H1 (cell line): ENCODE measurements around the gene PTPN7. TPM values are rescaled to one million over a fixed set of nuclear protein-coding genes. Genes with fewer than 3 reads are reported as not detected.

ENCODE experiments used
- CTCF ChIA-PET: fragments of 300-600 bp; sonication (Branson Sonifier 250); formaldehyde crosslinking; loops from one replicate; lab custom pipeline; 2021; ENCODE audit not compliant: partially characterized antibody; lab: Charles Lee
- POLR2A ChIA-PET: fragments of 300-600 bp; sonication (Branson Sonifier 250); formaldehyde crosslinking; loops from one replicate; lab custom pipeline; 2021; ENCODE audit warnings: inconsistent platforms; ENCODE audit not compliant: partially characterized antibody; lab: Charles Lee
- DNase-seq, 2 experiments: peaks; one replicate each; pipeline versions ENCODE4 v3.0.0 to v3.0.0-alpha.2; 2010 to 2022; ENCODE audit warnings: low spot score in 2 of 2, low read depth in 1 of 2, mixed read lengths in 1 of 2
- FAIRE-seq: peaks from 2 replicates; lab custom pipeline; 2011; peaks lifted over from hg19 to GRCh38; lab: Jason Lieb, UNC
- H2AFZ ChIP-seq: 2 replicates; pipeline ENCODE4 v1.8.1; 2012; ENCODE audit warnings: low read length, inconsistent platforms
- H2AK5ac ChIP-seq: 2 replicates; pipeline ENCODE4 v1.6.1; 2013; ENCODE audit warnings: low read depth, low read length
- H2BK120ac ChIP-seq: replicated peaks from 2 replicates; pipeline ENCODE3; 2013; ENCODE audit warnings: low read depth, low read length, inconsistent platforms
- H2BK12ac ChIP-seq: 2 replicates; pipeline ENCODE4 v1.6.1; 2013; ENCODE audit warnings: low read depth, low read length
- H2BK15ac ChIP-seq: 2 replicates; pipeline ENCODE4 v1.6.1; 2013; ENCODE audit warnings: low read length
- H2BK20ac ChIP-seq: 2 replicates; pipeline ENCODE4 v1.6.1; 2013; ENCODE audit warnings: low read length
- H2BK5ac ChIP-seq: 2 replicates; pipeline ENCODE4 v1.6.1; 2013; ENCODE audit warnings: low read depth, low read length
- H3K14ac ChIP-seq: 2 replicates; pipeline ENCODE4 v1.6.1; 2013; ENCODE audit warnings: inconsistent platforms; ENCODE audit not compliant: insufficient read length
- H3K18ac ChIP-seq: 2 replicates; pipeline ENCODE4 v1.6.1; 2013; ENCODE audit warnings: low read length; ENCODE audit errors: extremely low read depth
- H3K23ac ChIP-seq: 2 replicates; pipeline ENCODE4 v1.6.1; 2013; ENCODE audit warnings: inconsistent platforms; ENCODE audit not compliant: insufficient read length
- H3K23me2 ChIP-seq: 2 replicates; pipeline ENCODE4 v1.6.1; 2013; ENCODE audit warnings: low read depth, low read length
- H3K27ac ChIP-seq: 2 replicates; pipeline ENCODE4 v1.6.1; 2011; ENCODE audit warnings: low read depth, low read length, inconsistent platforms
- H3K27me3 ChIP-seq, 4 experiments: replicated peaks in 1 of 4; 1 replicate in 1 of 4; 2 replicates in 3 of 4; pipeline versions ENCODE4 v1.6.1 to v1.8.1; 2011 to 2013; ENCODE audit warnings: low read length in 3 of 4, mild to moderate bottlenecking in 3 of 4, inconsistent platforms in 2 of 4, mixed read lengths in 2 of 4, moderate library complexity in 1 of 4; ENCODE audit not compliant: control insufficient read depth in 3 of 4, insufficient read depth in 3 of 4; ENCODE audit errors: extremely low read depth in 1 of 4
- H3K36me3 ChIP-seq, 4 experiments: 2 replicates each; pipeline versions ENCODE4 v1.6.1 to v1.8.1; 2011 to 2013; ENCODE audit warnings: mild to moderate bottlenecking in 4 of 4, low read length in 3 of 4, moderate library complexity in 2 of 4, control low read depth in 1 of 4, inconsistent platforms in 1 of 4; ENCODE audit not compliant: insufficient read depth in 4 of 4, control insufficient read depth in 2 of 4
- H3K4ac ChIP-seq: replicated peaks from 2 replicates; pipeline ENCODE3; 2013; ENCODE audit warnings: low read length, low read depth, mixed read lengths, inconsistent platforms; ENCODE audit not compliant: insufficient read length
- H3K4me1 ChIP-seq, 4 experiments: replicated peaks in 1 of 4; 1 replicate in 1 of 4; 2 replicates in 3 of 4; pipeline versions ENCODE4 v1.6.1 to v1.8.1; 2011 to 2013; ENCODE audit warnings: low read length in 3 of 4, inconsistent platforms in 2 of 4, mixed read lengths in 1 of 4; ENCODE audit not compliant: insufficient read depth in 4 of 4, control insufficient read depth in 3 of 4
- H3K4me2 ChIP-seq, 2 experiments: 2 replicates each; pipeline versions ENCODE4 v1.6.1 to v1.8.1; 2011 to 2013; ENCODE audit warnings: low read depth in 2 of 2, low read length in 2 of 2, control low read depth in 1 of 2, inconsistent platforms in 1 of 2, mild to moderate bottlenecking in 1 of 2; ENCODE audit not compliant: insufficient read depth in 1 of 2
- H3K4me3 ChIP-seq, 4 experiments: fragments of 200-600, 300-600 bp in 1 of 4; sonication (generic), shearing (Covaris generic), sonication (Bioruptor Twin) in 1 of 4; 2 replicates each; pipeline versions ENCODE4 v1.5.1 to v1.8.1; 2011 to 2016; ENCODE audit warnings: low read length in 4 of 4, low read depth in 3 of 4, control low read depth in 2 of 4, inconsistent platforms in 2 of 4, mild to moderate bottlenecking in 2 of 4, mixed read lengths in 1 of 4, moderate library complexity in 1 of 4; ENCODE audit not compliant: insufficient read depth in 2 of 4; ENCODE audit errors: extremely low read depth in 1 of 4
- H3K56ac ChIP-seq: replicated peaks from 2 replicates; pipeline ENCODE3; 2013; ENCODE audit warnings: low read depth, mild to moderate bottlenecking, mixed read lengths, low read length, inconsistent platforms; ENCODE audit not compliant: insufficient read length
- H3K79me1 ChIP-seq: 2 replicates; pipeline ENCODE4 v1.6.1; 2013; ENCODE audit warnings: low read depth, low read length, control low read depth
- H3K79me2 ChIP-seq, 2 experiments: 2 replicates each; pipeline versions ENCODE4 v1.6.1 to v1.8.1; 2012 to 2013; ENCODE audit warnings: low read length in 2 of 2, mild to moderate bottlenecking in 2 of 2, inconsistent platforms in 1 of 2; ENCODE audit not compliant: insufficient read depth in 2 of 2, control insufficient read depth in 1 of 2
- H3K9ac ChIP-seq, 4 experiments: replicated peaks in 1 of 4; 1 replicate in 1 of 4; 2 replicates in 3 of 4; pipeline versions ENCODE4 v1.6.1 to v1.8.1; 2011 to 2013; ENCODE audit warnings: low read depth in 3 of 4, low read length in 3 of 4, control low read depth in 2 of 4, mild to moderate bottlenecking in 2 of 4, moderate library complexity in 2 of 4, inconsistent platforms in 1 of 4; ENCODE audit errors: extremely low read depth in 1 of 4
- H3K9me3 ChIP-seq, 2 experiments: 2 replicates each; pipeline versions ENCODE4 v1.6.1 to v1.8.1; 2012 to 2013; ENCODE audit warnings: mild to moderate bottlenecking in 2 of 2, moderate library complexity in 2 of 2, control low read depth in 1 of 2, inconsistent platforms in 1 of 2, low read depth in 1 of 2, low read length in 1 of 2, mixed read lengths in 1 of 2; ENCODE audit not compliant: insufficient read depth in 2 of 2
- H4K20me1 ChIP-seq, 2 experiments: replicated peaks in 1 of 2; 2 replicates each; pipeline versions ENCODE3 to v1.8.1; 2011 to 2013; ENCODE audit warnings: inconsistent platforms in 2 of 2, low read length in 2 of 2, mild to moderate bottlenecking in 1 of 2; ENCODE audit not compliant: insufficient read depth in 2 of 2, control insufficient read depth in 1 of 2
- H4K5ac ChIP-seq: 2 replicates; pipeline ENCODE4 v1.6.1; 2013; ENCODE audit warnings: low read length, low read depth, mixed read lengths, inconsistent platforms; ENCODE audit not compliant: insufficient read length
- H4K8ac ChIP-seq: 2 replicates; pipeline ENCODE4 v1.8.0; 2013; ENCODE audit warnings: mild to moderate bottlenecking, moderate library complexity, low read length, inconsistent platforms; ENCODE audit not compliant: insufficient read depth; ENCODE audit errors: extremely low read depth
- H4K91ac ChIP-seq: replicated peaks from 2 replicates; pipeline ENCODE3; 2013; ENCODE audit warnings: low read length, mixed read lengths, inconsistent platforms; ENCODE audit not compliant: insufficient read length
- ATF3 ChIP-seq: IDR thresholded peaks from 2 replicates; pipeline ENCODE4 v1.6.1; 2011; ENCODE audit warnings: low read depth, mild to moderate bottlenecking, low read length; ENCODE audit not compliant: insufficient read depth
- BRCA1 ChIP-seq: IDR thresholded peaks from 2 replicates; pipeline ENCODE4 v1.6.1; 2012; ENCODE audit warnings: low read depth, low read length, improper control_type of control experiment
- EGR1 ChIP-seq: IDR thresholded peaks from 2 replicates; pipeline ENCODE4 v1.6.1; 2011; ENCODE audit warnings: low read depth, low read length, borderline replicate concordance
- KDM1A ChIP-seq: fragments of 200-600, 300-600 bp; sonication (generic); IDR thresholded peaks from 2 replicates; pipeline ENCODE4 v1.7.1; 2016; ENCODE audit warnings: mild to moderate bottlenecking, low read length, borderline replicate concordance
- NRF1 ChIP-seq: IDR thresholded peaks from 2 replicates; pipeline ENCODE4 v1.6.1; 2011; ENCODE audit warnings: mild to moderate bottlenecking, low read depth, low read length, improper control_type of control experiment
- POLR2AphosphoS5 ChIP-seq: IDR thresholded peaks from 2 replicates; pipeline ENCODE4 v1.6.1; 2011; ENCODE audit warnings: low read depth, low read length
- SIN3A ChIP-seq, 2 experiments: IDR thresholded peaks in 1 of 2; conservative IDR thresholded peaks in 1 of 2; 2 replicates each; pipeline ENCODE4 v1.6.1; 2011 to 2012; ENCODE audit warnings: low read length in 2 of 2, improper control_type of control experiment in 1 of 2, low read depth in 1 of 2, mild to moderate bottlenecking in 1 of 2
- SIX5 ChIP-seq: IDR thresholded peaks from 2 replicates; pipeline ENCODE4 v1.6.1; 2011; ENCODE audit warnings: mild to moderate bottlenecking, low read depth, low read length
- SP2 ChIP-seq: IDR thresholded peaks from 2 replicates; pipeline ENCODE4 v1.6.1; 2012; ENCODE audit warnings: mild to moderate bottlenecking, low read length, inconsistent platforms
- SP4 ChIP-seq: IDR thresholded peaks from 2 replicates; pipeline ENCODE4 v1.6.1; 2012; ENCODE audit warnings: low read length, inconsistent platforms
- TAF1 ChIP-seq: IDR thresholded peaks from 2 replicates; pipeline ENCODE4 v1.6.1; 2011; ENCODE audit warnings: mild to moderate bottlenecking, low read depth, low read length
- TAF7 ChIP-seq: optimal IDR thresholded peaks from 2 replicates; pipeline ENCODE3; 2011; ENCODE audit warnings: low read depth, mild to moderate bottlenecking, inconsistent platforms, low read length, moderate library complexity, borderline replicate concordance
- YY1 ChIP-seq: IDR thresholded peaks from 2 replicates; pipeline ENCODE4 v1.6.1; 2011; ENCODE audit warnings: low read depth, mild to moderate bottlenecking, low read length
- WGBS, 2 experiments: shearing (Covaris generic) in 1 of 2; methylation state at CpG; one replicate each; pipeline versions ENCODE4 v1.1.6 to v1.1.7; 2013 to 2015; ENCODE audit warnings: low lambda C conversion rate in 2 of 2, mixed read lengths in 2 of 2, inconsistent platforms in 1 of 2, low coverage in 1 of 2, missing lambda C conversion rate in 1 of 2; ENCODE audit not compliant: insufficient replicate concordance in 2 of 2, insufficient coverage in 1 of 2, insufficient read length in 1 of 2; ENCODE audit errors: extremely low coverage in 1 of 2, missing lambda C conversion rate in 1 of 2; 5-methylcytosine and 5-hydroxymethylcytosine counted together
- polyA plus RNA-seq, 7 experiments: library from polyadenylated mRNA; depleted of rRNA in 3 of 7; stranded (reverse) in 5 of 7; unstranded in 2 of 7; fragments of >200 nt in 5 of 7; fragments of 200-250 nt in 2 of 7; gene quantifications; 1 replicate in 5 of 7; 2 replicates in 1 of 7; 4 replicates in 1 of 7; pipeline versions ENCODE4 v1.2.1 to v1.2.3, GENCODE V29; 2011 to 2013; ENCODE audit warnings: missing spikeins in 2 of 7, mixed read lengths in 2 of 7
- total RNA-seq: library from RNA; stranded (reverse); fragmentation: NEBNext Ultra II Directional; extraction: Animal tissue kit (Norgen Biotek cat#: 25700); gene quantifications from 2 replicates; pipeline ENCODE4 v1.2.1, GENCODE V29; 2021

PTPN7 gene
- total and polyA plus RNA-seq, 2 of the 8 experiments (the other 6 are each of a cell fraction or from before 2014, with no cell fraction given): 0.20 TPM; not detected in 1

- no peaks in the 10 kb centered on the region; a peak in 3 of 7 replicates for H3K27me3 ChIP-seq
- no peak overlapping the region for H3K4me3 ChIP-seq
- no peak overlapping the region for H3K56ac ChIP-seq
- no peak overlapping the region for H2AFZ ChIP-seq
- H4K91ac ChIP-seq: no peak overlapping the region
- H3K36me3 ChIP-seq: no peaks in the 10 kb centered on the region
- no peak overlapping the region for H3K27ac ChIP-seq
- H2AK5ac ChIP-seq: no peak overlapping the region
- no peak overlapping the region; a peak in 1 of 7 replicates for H3K9ac ChIP-seq
- CTCF ChIA-PET: interaction anchor here (0.8 to 8.2 kb wide), 18 partner anchors 7 to 532 kb away, joined by 3 to 107 read pairs (median 4); partner anchors contain the start of genes GPR37L1 and LGR6
- no peak overlapping the region for H3K4ac ChIP-seq
- H3K23ac ChIP-seq: no peak overlapping the region
- no peaks in the 10 kb centered on the region for H3K79me2 ChIP-seq
- no peaks in the 10 kb centered on the region for H4K20me1 ChIP-seq
- TF ChIP-seq YY1 (no peak), EGR1 (no peak), SIN3A (conservative IDR thresholded peaks at IDR 0.05 in 1 of 2, IDR thresholded peaks at IDR 0.05 in 1 of 2; ENCODE audit: low read depth in 1 of 2, low read length in 2 of 2) (no peak), TAF7 (no peak), POLR2AphosphoS5 (no peak), TAF1 (no peak), SP2 (no peak), SIX5 (no peak), NRF1 (no peak), BRCA1 (no peak), KDM1A (no peak), ATF3 (no peak), SP4 (no peak)
- TF ChIP-seq, all 59 proteins: peak for 0
- Histone ChIP-seq H3K79me1 (no peaks in the 10 kb centered on the region), H2BK12ac (no peak overlapping the region), H2BK120ac (no peak overlapping the region), H3K4me1 (peaks cover 0 to 6% (median 4%) of the 10 kb centered on the region in 4 experiments; a peak in 5 of 7 replicates), H3K9me3 (no peaks in the 10 kb centered on the region), H4K8ac (no peak overlapping the region), H2BK5ac (no peak overlapping the region), H3K23me2 (no peaks in the 10 kb centered on the region; the same call in 1 of the 2 replicates), H4K5ac (no peak overlapping the region), H2BK15ac (0 out of 2 replicates have a peak overlapping the region, but pooled peaks have one; percentile 31), H2BK20ac (no peak overlapping the region), H3K4me2 (no peak overlapping the region), H3K18ac (no peak overlapping the region), H3K14ac (no peak overlapping the region)
- 76% methylated on average over 8 of the region's 8 CpGs; no CpG with 5 or more reads in 1 of the 2 experiments for WGBS, 2 experiments
- POLR2A ChIA-PET: interaction anchor here (1.1 kb wide), 1 partner anchor 22 kb away, joined by 3 read pairs; no protein-coding TSS in a partner anchor
- FAIRE-seq: no peak
- no peak for DNase-seq
These were observed 26.8 kb upstream of the PTPN7 start for GRCh38 chr1:202187041-202187671.
